A172 (cell line): ENCODE results near the gene CCL20. TPM values are rescaled to one million over a fixed set of nuclear protein-coding genes. Genes with fewer than 3 reads are reported as not detected.

Experiments
- DNase-seq: peaks from one replicate; pipeline ENCODE4 v3.0.0-alpha.2; 2015; ENCODE audit warnings: low spot score
- total RNA-seq: library from RNA; depleted of rRNA; stranded (reverse); fragments of >200 nt; shearing (Covaris generic); gene quantifications from 2 replicates; pipeline ENCODE4 v1.2.3, GENCODE V29; 2014

CCL20 gene
- total RNA-seq, 1 experiment from 2014 or later, result not detected

GRCh38 chr2:227802882-227803281, 10.8 kb upstream of the CCL20 start:
- DNase-seq, result no peak

DNA sequence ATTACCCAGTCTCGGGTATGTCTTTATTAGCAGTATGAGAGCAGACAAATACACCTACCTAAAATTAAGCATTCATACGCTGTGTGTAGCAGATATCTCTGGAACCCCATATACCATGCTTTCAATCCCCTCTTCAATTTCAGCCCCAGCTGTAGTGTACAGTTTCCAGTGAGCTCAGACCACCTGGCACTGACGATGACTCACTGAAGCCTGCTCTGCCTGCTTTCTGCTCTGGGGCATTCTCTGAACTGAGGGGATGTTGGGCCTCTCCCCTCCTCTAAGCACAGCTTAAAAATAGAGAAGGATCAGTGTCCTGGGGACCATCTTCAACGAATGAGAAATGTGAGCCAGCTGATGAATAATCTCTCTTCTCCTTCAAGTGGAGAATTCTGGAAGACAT, 8.7 kb upstream of the CCL20 start:
- no peak for DNase-seq

DNA sequence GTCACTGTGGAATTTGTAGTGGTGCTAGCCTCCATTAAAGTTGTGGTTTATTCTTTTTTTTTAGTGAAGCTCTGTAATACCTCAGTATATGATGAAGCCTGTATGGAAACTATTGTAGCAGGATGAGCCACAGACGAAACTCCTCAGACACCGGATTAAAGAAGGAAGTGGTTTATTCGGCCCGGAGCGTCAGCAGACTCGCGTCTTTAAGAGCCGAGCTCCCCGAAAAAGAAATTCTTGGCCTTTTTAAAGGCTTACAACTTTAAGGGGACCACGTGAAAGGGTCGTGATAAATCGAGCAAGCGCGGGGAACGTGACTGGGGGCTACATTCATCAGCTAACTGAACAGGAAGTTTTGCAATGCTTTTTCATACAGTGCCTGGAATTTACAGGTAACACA, 8.1 kb upstream of the CCL20 start:
- DNase-seq, result no peak

DNA sequence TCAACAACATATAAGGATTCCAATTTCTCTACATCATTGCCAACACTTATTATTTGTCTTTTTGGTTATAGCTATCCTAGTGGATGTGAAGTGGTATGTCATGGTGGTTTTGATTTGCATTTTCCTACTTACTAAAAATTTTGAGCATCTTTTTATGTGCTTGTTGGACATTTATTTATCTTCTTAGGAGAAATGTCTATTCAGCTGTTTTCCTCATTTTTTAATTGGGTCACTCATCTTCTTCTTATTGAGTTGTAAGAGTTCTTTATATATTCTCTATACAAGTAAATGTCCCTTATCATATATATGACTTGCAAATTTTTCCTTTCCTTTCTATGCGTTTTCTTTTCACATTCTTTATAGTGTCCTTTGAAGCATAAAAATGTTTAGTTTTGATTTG, 4.7 kb upstream of the CCL20 start:
- no peak for DNase-seq

DNA sequence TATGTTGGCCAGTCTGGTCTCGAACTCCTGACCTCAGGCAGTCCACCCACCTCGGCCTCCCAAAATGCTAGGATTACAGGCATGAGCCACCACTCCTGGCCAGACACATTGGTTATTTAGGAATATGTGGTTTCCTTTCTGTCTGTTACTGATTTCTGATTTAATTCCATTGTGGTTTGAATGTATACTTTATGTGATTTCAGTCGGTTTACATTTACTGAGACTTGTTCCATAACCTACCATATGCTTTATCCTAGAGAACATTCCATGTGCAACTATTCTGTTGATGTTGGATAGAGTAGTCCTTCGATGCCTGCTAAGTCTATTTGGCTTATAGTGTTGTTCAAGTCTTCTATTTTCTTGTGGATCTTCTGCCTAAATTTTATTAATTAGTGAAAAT, 1.6 kb upstream of the CCL20 start:
- DNase-seq, result no peak

DNA sequence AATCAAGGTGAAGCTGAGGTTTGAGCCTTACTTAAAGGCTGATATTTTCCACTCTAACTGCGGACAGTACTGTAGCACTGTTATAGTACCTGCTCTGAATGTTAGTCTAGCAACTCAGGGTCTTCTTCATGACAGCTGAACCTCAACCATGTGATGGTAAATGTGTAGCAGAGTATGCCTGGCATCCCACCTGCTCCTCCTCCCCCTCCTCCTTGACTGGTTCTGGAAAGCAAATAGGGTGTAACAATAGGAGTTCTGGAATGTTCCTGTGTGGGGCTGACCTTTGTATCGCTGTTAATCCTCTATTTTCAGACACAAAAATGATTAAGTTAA, 447 bp upstream of the CCL20 start:
- no peak for DNase-seq

GRCh38 chr2:227815066-227815465, 1.4 kb downstream of the CCL20 start:
- no peak for DNase-seq

DNA sequence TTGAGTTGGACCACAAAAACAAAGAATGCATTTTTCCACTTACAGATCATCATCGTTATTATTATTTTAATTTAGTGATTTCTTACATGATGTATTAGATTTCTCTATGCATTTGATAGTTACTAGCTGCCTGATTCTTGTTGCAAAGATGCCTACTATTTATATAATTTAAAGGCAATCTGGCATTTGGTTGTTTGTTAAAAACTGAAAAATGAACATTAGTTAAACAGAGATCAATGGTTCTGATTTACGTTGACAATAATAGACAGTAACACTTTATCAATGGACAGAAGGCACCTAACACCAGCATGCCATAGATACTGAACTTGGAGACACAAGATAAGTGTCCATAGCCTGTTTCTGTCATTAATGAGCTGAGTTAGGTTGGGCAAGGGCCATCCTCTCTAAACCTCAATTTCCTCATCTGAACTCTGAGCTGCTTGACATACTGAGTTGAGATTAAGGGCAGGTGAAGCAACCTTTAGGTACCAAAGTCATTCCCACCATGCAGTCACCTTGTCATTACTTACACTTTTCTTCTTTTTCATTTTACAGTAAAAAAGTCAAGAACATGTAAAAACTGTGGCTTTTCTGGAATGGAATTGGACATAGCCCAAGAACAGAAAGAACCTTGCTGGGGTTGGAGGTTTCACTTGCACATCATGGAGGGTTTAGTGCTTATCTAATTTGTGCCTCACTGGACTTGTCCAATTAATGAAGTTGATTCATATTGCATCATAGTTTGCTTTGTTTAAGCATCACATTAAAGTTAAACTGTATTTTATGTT, 3.1 kb downstream of the CCL20 start:
- DNase-seq, result no peak

DNA sequence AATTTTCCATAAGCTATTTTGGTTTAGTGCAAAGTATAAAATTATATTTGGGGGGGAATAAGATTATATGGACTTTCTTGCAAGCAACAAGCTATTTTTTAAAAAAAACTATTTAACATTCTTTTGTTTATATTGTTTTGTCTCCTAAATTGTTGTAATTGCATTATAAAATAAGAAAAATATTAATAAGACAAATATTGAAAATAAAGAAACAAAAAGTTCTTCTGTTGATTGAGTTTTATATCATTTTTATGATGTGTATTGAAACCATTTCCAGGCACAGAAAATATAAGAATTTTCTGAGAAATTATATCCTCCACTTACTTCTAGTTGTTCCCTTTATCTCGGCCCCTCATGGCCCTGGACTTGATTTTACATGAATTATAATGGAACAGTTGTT, 3.7 kb downstream of the CCL20 start:
- DNase-seq, result no peak

GRCh38 chr2:227817850-227818674, 4.4 kb downstream of the CCL20 start:
- peak; percentile 100 for DNase-seq

- DNase-seq, result no peak
Observed at GRCh38 chr2:227818675-227819397, 5.2 kb downstream of the CCL20 start.

DNA sequence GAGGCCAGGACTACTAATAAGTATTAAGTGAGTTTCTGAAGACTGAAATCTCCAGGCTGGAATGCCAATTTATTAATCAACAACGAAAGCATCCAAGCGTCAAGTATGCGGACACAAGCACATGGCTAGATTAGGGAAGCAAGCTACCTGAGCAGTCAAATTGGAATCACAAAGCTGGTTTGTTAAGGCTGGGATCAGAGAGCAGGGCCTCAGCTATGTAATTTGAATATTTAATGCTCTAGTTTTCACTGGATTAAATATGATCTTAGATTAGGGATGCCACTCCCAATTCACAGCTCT, 5.7 kb downstream of the CCL20 start:
- DNase-seq, result no peak

GRCh38 chr2:227821043-227821942, 7.7 kb downstream of the CCL20 start:
- DNase-seq, result no peak

GRCh38 chr2:227822416-227823003, 8.9 kb downstream of the CCL20 start:
- peak; percentile 44 for DNase-seq

- no peak for DNase-seq
Observed at GRCh38 chr2:227823922-227824321, 10.3 kb downstream of the CCL20 start.

GRCh38 chr2:227824711-227825110, 11.1 kb downstream of the CCL20 start:
- no peak for DNase-seq

- no peak for DNase-seq
Observed at GRCh38 chr2:227826019-227826521, 12.4 kb downstream of the CCL20 start.

- DNase-seq, result no peak
Observed at GRCh38 chr2:227826563-227826962, 12.9 kb downstream of the CCL20 start.

DNA sequence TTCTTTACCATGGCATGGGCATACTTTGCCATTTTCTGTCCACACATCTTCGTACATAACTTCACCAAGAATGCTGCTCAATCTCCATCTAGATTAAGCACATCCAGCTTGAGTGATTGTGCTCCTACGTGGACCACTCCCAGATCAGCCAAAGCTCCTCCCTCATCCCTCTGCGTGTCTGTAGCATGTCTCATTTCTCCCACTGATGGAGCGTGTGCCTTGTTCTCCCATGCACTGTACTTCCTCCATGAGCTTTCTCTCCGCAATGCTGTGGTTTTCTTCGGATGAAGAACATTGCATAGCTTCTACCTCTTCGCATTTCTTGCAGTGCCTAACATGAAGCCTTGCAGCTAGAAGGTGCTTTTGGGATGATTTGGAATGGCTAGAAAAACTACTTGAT, 13.5 kb downstream of the CCL20 start:
- no peak for DNase-seq

GRCh38 chr2:227828477-227828912, 14.9 kb downstream of the CCL20 start:
- no peak for DNase-seq

DNA sequence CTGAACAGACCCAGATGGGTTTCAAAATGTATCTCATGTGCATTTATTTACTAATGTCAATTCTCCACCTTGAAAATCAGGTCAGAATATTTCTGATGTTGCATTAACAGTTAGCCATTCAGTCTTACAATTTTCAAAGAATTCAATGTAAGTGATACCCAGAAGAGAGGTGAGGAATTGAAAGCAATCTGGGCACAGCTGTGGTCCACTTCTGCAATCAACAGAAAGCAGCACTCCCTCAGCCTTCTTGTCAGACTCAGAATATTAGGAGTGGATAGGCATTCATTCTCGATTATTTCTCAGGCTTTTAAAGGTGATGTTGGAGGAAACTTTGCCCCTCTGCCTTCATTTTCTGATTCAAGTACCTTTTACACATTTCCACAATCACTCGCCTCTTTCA, 15.7 kb downstream of the CCL20 start:
- no peak for DNase-seq
